ENCODE results near the gene KIF3B. TPM values are rescaled to one million over a fixed set of nuclear protein-coding genes. Genes with fewer than 3 reads are reported as not detected.

Gene KIF3B
- total and polyA plus RNA-seq, 2 of the 13 experiments (the other 11 are each of a cell fraction or from before 2014, with no cell fraction given), result 23.6 to 28.8 TPM

GRCh38 chr20:32288225-32288849 lies 10.9 kb downstream of the KIF3B start (continued):
- TF ChIP-seq HINFP (CRISPR knock-in tag; IDR thresholded peaks at IDR 0.05; ENCODE audit: low read depth), result no peak
- TF ChIP-seq ZKSCAN8 (CRISPR knock-in tag; IDR thresholded peaks at IDR 0.05; ENCODE audit: borderline replicate concordance), result peak; percentile 72; the same call in 1 of the 2 replicates
- TF ChIP-seq DNMT3B (CRISPR knock-in tag; conservative IDR thresholded peaks at IDR 0.05), result 0 out of 2 replicates have a peak, but pooled peaks have one; percentile 43
- no peak for TF ChIP-seq PHF8 (CRISPR knock-in tag; IDR thresholded peaks at IDR 0.05)
- peak; percentile 82 for TF ChIP-seq ZGPAT (CRISPR knock-in tag; IDR thresholded peaks at IDR 0.05)
- peak; percentile 52; the same call in 1 of the 2 replicates for TF ChIP-seq MED13 (CRISPR knock-in tag; IDR thresholded peaks at IDR 0.05)
- TF ChIP-seq NFATC3 (CRISPR knock-in tag; IDR thresholded peaks at IDR 0.05), result no peak
- TF ChIP-seq CBX5 (CRISPR knock-in tag; IDR thresholded peaks at IDR 0.05; ENCODE audit: borderline replicate concordance), result peak; percentile 34; the same call in 1 of the 2 replicates
- TF ChIP-seq, protein P1, sequence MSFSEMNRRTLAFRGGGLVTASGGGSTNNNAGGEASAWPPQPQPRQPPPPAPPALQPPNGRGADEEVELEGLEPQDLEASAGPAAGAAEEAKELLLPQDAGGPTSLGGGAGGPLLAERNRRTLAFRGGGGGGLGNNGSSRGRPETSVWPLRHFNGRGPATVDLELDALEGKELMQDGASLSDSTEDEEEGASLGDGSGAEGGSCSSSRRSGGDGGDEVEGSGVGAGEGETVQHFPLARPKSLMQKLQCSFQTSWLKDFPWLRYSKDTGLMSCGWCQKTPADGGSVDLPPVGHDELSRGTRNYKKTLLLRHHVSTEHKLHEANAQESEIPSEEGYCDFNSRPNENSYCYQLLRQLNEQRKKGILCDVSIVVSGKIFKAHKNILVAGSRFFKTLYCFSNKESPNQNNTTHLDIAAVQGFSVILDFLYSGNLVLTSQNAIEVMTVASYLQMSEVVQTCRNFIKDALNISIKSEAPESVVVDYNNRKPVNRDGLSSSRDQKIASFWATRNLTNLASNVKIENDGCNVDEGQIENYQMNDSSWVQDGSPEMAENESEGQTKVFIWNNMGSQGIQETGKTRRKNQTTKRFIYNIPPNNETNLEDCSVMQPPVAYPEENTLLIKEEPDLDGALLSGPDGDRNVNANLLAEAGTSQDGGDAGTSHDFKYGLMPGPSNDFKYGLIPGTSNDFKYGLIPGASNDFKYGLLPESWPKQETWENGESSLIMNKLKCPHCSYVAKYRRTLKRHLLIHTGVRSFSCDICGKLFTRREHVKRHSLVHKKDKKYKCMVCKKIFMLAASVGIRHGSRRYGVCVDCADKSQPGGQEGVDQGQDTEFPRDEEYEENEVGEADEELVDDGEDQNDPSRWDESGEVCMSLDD (CRISPR knock-in tag; IDR thresholded peaks at IDR 0.05; ENCODE audit: borderline replicate concordance), result 0 out of 2 replicates have a peak, but pooled peaks have one; percentile 32
- peak; percentile 91 for TF ChIP-seq ZMYM2 (CRISPR knock-in tag; IDR thresholded peaks at IDR 0.05)
- peak; percentile 59 for TF ChIP-seq TFE3 (CRISPR knock-in tag; IDR thresholded peaks at IDR 0.05)
- TF ChIP-seq NKX3-1 (CRISPR knock-in tag; IDR thresholded peaks at IDR 0.05), result peak; percentile 73; the same call in 1 of the 2 replicates
- 0 out of 2 replicates have a peak, but pooled peaks have one; percentile 43 for TF ChIP-seq CREB3 (CRISPR knock-in tag; IDR thresholded peaks at IDR 0.05)
- 0 out of 2 replicates have a peak, but pooled peaks have one; percentile 54 for TF ChIP-seq AKNA (CRISPR knock-in tag; IDR thresholded peaks at IDR 0.05; ENCODE audit: borderline replicate concordance)
- peak; percentile 50; the same call in 1 of the 2 replicates for TF ChIP-seq ELF1 (CRISPR knock-in tag; IDR thresholded peaks at IDR 0.05)
